HG02943 (cell line): ENCODE data around the gene ADCYAP1.

ENCODE experiments used
- ATAC-seq: cut with Tn5 transposase; IDR thresholded peaks from one replicate; pipeline ENCODE4 v1.9.1; 2021; ENCODE audit warnings: mild to moderate bottlenecking, low read depth, moderate library complexity; ENCODE audit not compliant: unreplicated experiment

ADCYAP1 gene

DNA sequence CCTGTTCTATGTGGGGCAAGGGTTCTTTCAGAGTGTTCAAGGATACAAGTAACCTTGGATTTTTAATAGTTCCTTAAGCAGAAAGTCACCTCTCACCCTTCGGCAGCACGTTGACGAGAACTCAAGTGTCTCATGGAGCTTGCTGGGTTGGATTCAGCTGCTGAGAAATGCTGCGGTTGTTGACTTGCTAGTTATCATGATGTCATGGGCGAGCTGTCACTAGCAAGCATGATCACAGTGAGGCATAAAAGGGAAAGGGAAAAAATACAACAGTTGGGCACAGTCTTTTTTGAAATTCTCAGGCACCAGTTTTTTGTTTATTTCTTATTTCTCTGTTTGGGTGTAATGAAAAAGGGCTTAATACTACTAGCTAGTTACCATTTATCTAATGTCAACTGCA is 53.2 kb downstream of the ADCYAP1 start:
- no peak for ATAC-seq

GRCh38 chr18:959854-960253 is 55.2 kb downstream of the ADCYAP1 start:
- no peak for ATAC-seq
